GM18909 (cell line): ENCODE data around the gene TRPM3.
"Not testable (repeated sequence)": the region's sequence is repeated elsewhere in the genome, so short reads cannot be mapped to it uniquely, and the experiment has no call there.

ENCODE experiments used
- ATAC-seq: cut with Tn5 transposase; IDR thresholded peaks from one replicate; pipeline ENCODE4 v1.9.1; 2021; ENCODE audit warnings: mild to moderate bottlenecking; ENCODE audit not compliant: unreplicated experiment, poor library complexity

The TRPM3 gene

GRCh38 chr9:71004196-71004595 lies 117.2 kb downstream of the TRPM3 start:
- no peak for ATAC-seq

DNA sequence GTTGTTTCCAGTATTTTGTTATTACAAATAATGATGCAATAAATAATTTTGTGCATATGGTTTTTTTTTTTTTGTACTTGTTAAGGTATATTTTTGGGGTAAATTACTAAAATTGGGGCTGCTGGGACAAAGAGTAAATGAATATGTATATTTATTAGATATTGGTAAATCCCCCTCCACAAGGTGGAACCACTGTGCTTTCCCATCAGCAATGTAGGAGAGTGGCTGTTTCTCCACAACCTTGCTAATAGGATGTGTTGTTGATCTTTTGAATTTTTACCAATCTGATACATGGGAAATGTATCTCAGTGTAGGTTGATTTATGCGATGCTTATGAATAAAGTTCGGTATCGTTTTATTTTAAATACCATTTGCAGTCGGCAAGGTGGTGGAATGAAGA lies 118.1 kb downstream of the TRPM3 start:
- ATAC-seq = no peak

- peak; percentile 50 for ATAC-seq
These were observed 119.5 kb downstream of the TRPM3 start for GRCh38 chr9:71001780-71002386.

GRCh38 chr9:70998962-70999361 lies 122.5 kb downstream of the TRPM3 start:
- no peak for ATAC-seq

DNA sequence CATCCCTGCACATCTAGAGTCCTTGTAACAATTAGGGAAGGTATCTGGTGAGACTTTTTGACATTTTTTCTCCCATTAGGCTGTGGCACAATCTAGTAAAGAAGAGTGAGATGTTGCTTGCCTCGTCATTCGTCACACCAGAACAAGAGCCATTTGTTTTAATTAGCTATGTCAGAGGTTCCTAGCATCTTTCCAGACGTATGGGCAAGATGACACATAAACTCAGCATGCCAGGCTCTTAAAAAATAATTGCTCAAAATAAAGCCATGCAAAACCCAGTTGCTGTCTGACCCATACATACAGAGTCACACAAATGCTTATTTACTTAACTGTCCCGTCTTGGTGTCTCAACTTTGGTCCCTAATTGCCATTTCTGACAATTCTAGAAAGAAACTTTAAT lies 125.9 kb downstream of the TRPM3 start:
- no peak for ATAC-seq

DNA sequence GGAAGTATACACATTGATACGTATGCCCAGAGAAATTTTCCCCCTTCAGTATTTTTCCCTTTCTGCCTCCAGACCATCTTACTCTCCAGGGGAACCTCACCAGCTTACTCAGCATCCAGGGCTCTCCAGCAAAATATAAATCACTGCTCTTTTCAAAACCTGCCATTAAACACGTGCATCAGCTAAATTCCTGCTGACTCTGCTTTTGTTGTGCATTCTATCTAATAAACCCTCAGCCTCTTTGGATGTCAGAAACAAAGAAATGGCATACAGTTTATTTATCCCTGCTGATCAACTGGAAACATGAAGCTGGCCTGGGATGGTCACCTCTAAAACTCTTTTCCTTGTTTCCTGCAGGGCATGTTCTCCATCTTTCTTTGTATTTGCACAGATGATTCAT lies 126.8 kb downstream of the TRPM3 start:
- no peak for ATAC-seq

- no peak for ATAC-seq
These were observed 132.9 kb downstream of the TRPM3 start for GRCh38 chr9:70988551-70988950.

DNA sequence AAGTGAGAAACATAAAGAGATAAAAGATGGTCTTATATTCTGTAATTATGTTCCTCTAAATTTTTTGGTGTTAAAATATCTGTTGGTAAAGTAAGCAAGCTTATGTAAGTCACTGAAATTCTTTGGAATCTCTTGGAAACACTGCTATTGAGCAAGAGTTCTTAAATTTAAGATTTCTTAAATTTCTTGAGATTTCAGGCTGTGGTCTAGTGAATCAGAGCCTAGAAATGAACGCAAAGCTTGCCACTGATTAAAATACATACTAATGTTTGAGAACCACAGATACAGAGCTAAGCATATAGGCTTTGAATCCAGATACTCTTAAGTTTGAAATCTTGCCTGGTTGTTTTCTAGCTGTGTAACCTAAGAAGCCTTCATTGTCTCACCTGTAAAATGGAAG lies 133.4 kb downstream of the TRPM3 start:
- no peak for ATAC-seq

DNA sequence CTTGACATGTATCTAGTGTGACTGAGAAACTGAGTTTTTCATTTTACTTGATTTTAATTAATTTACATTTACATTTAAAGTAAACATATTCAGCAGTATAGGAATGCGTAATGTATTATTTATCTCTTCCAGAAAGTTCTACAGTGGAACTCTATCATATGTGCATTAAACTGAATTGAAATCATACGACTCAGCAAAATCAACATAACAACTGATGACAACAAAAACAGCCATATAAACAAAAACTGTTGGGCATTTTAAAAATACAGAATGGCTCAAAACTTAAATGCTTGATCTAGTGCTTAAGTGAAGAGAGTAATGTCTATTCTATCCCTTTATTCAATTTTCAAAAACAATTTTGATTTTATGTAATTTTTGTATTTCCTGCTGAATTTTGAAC lies 134.4 kb downstream of the TRPM3 start:
- no peak for ATAC-seq

- ATAC-seq = no peak
These were observed 137.6 kb downstream of the TRPM3 start for GRCh38 chr9:70983723-70984295.

- ATAC-seq = no peak
These were observed 140.1 kb downstream of the TRPM3 start for GRCh38 chr9:70981312-70981711.

- no peak for ATAC-seq
These were observed 141.5 kb downstream of the TRPM3 start for GRCh38 chr9:70979966-70980365.

GRCh38 chr9:70978085-70978484 lies 143.3 kb downstream of the TRPM3 start:
- ATAC-seq = no peak

DNA sequence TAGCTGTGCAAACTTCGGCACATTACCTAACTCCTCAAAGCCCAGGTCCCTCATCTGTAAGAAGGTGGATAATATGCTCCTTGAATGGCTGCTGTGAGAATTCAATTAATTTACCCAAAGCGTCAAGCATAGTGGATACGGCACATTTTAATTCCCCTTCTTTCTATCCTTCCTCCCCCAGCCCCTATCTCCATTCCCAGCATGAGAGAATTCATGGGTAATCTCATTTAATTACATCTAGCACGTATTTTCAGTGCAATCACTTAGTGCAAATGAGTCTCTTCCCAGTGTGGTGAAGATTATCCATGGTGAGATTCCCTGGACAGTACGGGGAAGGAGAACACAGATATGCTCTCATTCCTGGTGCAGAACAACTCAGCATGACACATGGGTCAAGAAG lies 145.6 kb downstream of the TRPM3 start:
- ATAC-seq = no peak

GRCh38 chr9:70971723-70972122 lies 149.7 kb downstream of the TRPM3 start:
- ATAC-seq = no peak

DNA sequence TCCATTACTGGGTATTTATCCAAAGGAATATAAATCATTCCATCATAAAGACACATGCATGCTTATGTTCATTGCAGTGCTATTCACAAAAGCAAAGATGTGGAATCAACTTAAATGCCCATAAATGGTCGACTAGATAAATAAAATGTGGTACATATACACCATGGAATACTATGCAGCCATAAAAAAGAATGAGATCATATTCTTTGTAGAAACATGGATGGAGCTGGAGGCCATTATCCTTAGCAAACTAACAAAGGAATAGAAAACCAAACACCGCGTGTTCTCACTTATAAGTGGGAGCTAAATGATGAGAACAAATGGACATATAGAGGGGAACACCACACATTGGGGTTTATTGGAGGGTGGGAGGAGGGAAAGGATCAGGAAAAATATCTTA lies 155.0 kb downstream of the TRPM3 start:
- ATAC-seq = not testable (repeated sequence)

DNA sequence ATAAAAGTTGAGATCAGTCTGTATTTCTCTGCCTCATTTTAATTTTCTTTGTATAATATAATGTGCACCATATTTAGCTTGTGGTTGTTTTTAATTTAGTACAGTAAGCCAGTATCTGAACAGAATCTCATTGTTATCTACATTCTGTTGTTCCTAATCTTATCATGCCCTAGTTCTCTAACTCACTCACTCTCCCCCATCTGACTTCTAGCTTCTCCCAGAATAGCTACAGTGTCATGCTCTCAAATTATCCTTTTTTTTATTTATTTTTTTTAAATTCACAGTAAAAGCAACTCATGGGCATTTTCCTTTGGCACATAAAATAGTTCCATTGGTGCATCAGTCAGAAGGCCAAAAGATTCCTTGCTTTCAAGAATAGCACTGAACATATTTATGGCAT lies 156.6 kb downstream of the TRPM3 start:
- ATAC-seq = no peak

- ATAC-seq = no peak
These were observed 157.9 kb downstream of the TRPM3 start for GRCh38 chr9:70963554-70963953.

- no peak for ATAC-seq
These were observed 158.5 kb downstream of the TRPM3 start for GRCh38 chr9:70962761-70963440.

- no peak for ATAC-seq
These were observed 162.1 kb downstream of the TRPM3 start for GRCh38 chr9:70959366-70959765.

GRCh38 chr9:70954596-70955143 lies 166.8 kb downstream of the TRPM3 start:
- no peak for ATAC-seq

DNA sequence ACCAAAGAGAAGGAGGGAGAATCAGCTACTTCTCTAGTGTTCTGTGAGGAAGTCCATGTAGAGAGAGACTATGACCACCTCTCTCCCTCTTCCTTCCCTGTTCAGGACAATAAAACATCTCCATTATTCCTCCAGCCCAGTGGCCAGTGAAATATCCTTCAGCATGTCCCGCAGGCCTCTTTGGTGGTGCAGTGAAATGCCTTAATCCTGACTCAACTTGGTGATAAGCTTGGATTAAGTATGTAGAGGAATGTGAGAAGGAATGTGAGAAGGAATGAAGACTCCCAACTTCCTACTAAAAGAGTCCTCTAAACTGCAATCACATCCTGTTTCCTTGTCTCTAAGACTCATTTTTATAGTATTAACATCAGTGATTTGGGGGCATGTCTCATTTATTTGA lies 167.3 kb downstream of the TRPM3 start:
- ATAC-seq = no peak
